HepG2 (cell line): ENCODE measurements around the gene RPUSD3. TPM values are rescaled to one million over a fixed set of nuclear protein-coding genes. Genes with fewer than 3 reads are reported as not detected.

ENCODE experiments used
- FOXA3 ChIP-seq: IDR thresholded peaks from 2 replicates; pipeline ENCODE4 v1.6.1; 2016; ENCODE audit warnings: missing genetic modification reagents, missing compliant biosample characterization
- HDAC2 ChIP-seq: sonication (generic); formaldehyde crosslinking; IDR thresholded peaks from 2 replicates; pipeline ENCODE4 v1.4.0; 2020; ENCODE audit warnings: missing genetic modification reagents
- HNF4G ChIP-seq, 2 experiments: sonication (generic) in 1 of 2; formaldehyde crosslinking in 1 of 2; IDR thresholded peaks; 2 replicates each; pipeline versions ENCODE4 v1.4.0 to v1.6.1; 2011 to 2020; ENCODE audit warnings: borderline replicate concordance in 2 of 2, low read depth in 2 of 2, mild to moderate bottlenecking in 2 of 2, low read length in 1 of 2, missing genetic modification reagents in 1 of 2, moderate library complexity in 1 of 2
- MXD1 ChIP-seq: sonication (generic); formaldehyde crosslinking; IDR thresholded peaks from 2 replicates; pipeline ENCODE4 v1.4.0; 2020; ENCODE audit warnings: mild to moderate bottlenecking, missing genetic modification reagents
- POLR2AphosphoS5 ChIP-seq: IDR thresholded peaks from 2 replicates; pipeline ENCODE4 v1.6.1; 2012; ENCODE audit warnings: low read depth, low read length
- SATB2 ChIP-seq: sonication (generic); formaldehyde crosslinking; IDR thresholded peaks from 2 replicates; pipeline ENCODE4 v1.5.0; 2020; ENCODE audit warnings: missing genetic modification reagents
- SKI ChIP-seq: fragments of 450-650 bp; IDR thresholded peaks from one replicate; pipeline ENCODE4 v1.6.1; 2018; ENCODE audit warnings: mild to moderate bottlenecking; ENCODE audit not compliant: partially characterized antibody
- SRY ChIP-seq: sonication (generic); formaldehyde crosslinking; IDR thresholded peaks from 2 replicates; pipeline ENCODE4 v1.8.0; 2022; ENCODE audit warnings: mild to moderate bottlenecking, missing genetic modification reagents
- STAG1 ChIP-seq: sonication (generic); formaldehyde crosslinking; IDR thresholded peaks from 2 replicates; pipeline ENCODE4 v1.4.0; 2020; ENCODE audit warnings: missing genetic modification reagents
- TARDBP ChIP-seq: sonication (generic); formaldehyde crosslinking; IDR thresholded peaks from 2 replicates; pipeline ENCODE4 v1.8.0; 2022; ENCODE audit warnings: mild to moderate bottlenecking, missing genetic modification reagents
- ZMAT3 ChIP-seq: sonication (generic); formaldehyde crosslinking; conservative IDR thresholded peaks from 2 replicates; pipeline ENCODE4 v1.7.0; 2021; ENCODE audit warnings: missing genetic modification reagents
- ZMYM4 ChIP-seq: sonication (generic); formaldehyde crosslinking; IDR thresholded peaks from 2 replicates; pipeline ENCODE4 v1.8.1; 2023; ENCODE audit warnings: mild to moderate bottlenecking, missing genetic modification reagents
- ZNF329 ChIP-seq: sonication (generic); formaldehyde crosslinking; IDR thresholded peaks from 2 replicates; pipeline ENCODE4 v1.9.0; 2021; ENCODE audit warnings: low read depth, mild to moderate bottlenecking, missing genetic modification reagents
- ZNF331 ChIP-seq: sonication (generic); formaldehyde crosslinking; IDR thresholded peaks from 2 replicates; pipeline ENCODE4 v1.4.0; 2020; ENCODE audit warnings: missing genetic modification reagents
- ZNF543 ChIP-seq: sonication (generic); formaldehyde crosslinking; IDR thresholded peaks from 2 replicates; pipeline ENCODE4 v1.4.0; 2020; ENCODE audit warnings: mild to moderate bottlenecking, missing genetic modification reagents
- ZSCAN9 ChIP-seq: IDR thresholded peaks from 2 replicates; pipeline ENCODE4 v1.6.1; 2016; ENCODE audit warnings: borderline replicate concordance
- polyA plus RNA-seq, 8 experiments: library from polyadenylated mRNA; depleted of rRNA in 3 of 8; stranded (reverse) in 7 of 8; unstranded in 1 of 8; fragments of >200 nt; fragmentation: Illumina TruSeq in 4 of 8; extraction: Trizol in 4 of 8; gene quantifications; 2 replicates each; pipeline versions ENCODE4 v1.2.1 to v1.2.3, GENCODE V29; 2011 to 2016; ENCODE audit warnings: low read depth in 4 of 8, missing spikeins in 1 of 8, mixed read lengths in 1 of 8; ENCODE audit not compliant: insufficient read depth in 1 of 8
- total RNA-seq, 5 experiments: library from RNA; depleted of rRNA; stranded (reverse); fragments of >200 nt; fragmentation: Illumina TruSeq; extraction: Trizol; gene quantifications; 2 replicates each; pipeline ENCODE4 v1.2.3, GENCODE V29; 2016; ENCODE audit warnings: low read depth in 1 of 5
- TF ChIP-seq, protein P1 (sequence below): sonication (generic); formaldehyde crosslinking; IDR thresholded peaks from 2 replicates; pipeline ENCODE4 v1.4.0; 2020; ENCODE audit warnings: missing genetic modification reagents
- TF ChIP-seq, protein P2 (sequence below): IDR thresholded peaks from 2 replicates; pipeline ENCODE4 v1.6.1; 2016; ENCODE audit warnings: low read depth, borderline replicate concordance
- TF ChIP-seq, protein P3 (sequence below): sonication (generic); formaldehyde crosslinking; IDR thresholded peaks from 2 replicates; pipeline ENCODE4 v1.8.0; 2022; ENCODE audit warnings: missing genetic modification reagents, low read depth, mild to moderate bottlenecking, borderline replicate concordance
- TF ChIP-seq, protein P4 (sequence below): sonication (generic); formaldehyde crosslinking; IDR thresholded peaks from 2 replicates; pipeline ENCODE4 v1.9.0; 2022; ENCODE audit warnings: missing genetic modification reagents, mild to moderate bottlenecking, borderline replicate concordance
- TF ChIP-seq, protein P5 (sequence below): sonication (generic); formaldehyde crosslinking; IDR thresholded peaks from 2 replicates; pipeline ENCODE4 v1.4.0; 2020; ENCODE audit warnings: missing genetic modification reagents

The RPUSD3 gene
- total and polyA plus RNA-seq, 2 of the 13 experiments (the other 11 are each of a cell fraction or from before 2014, with no cell fraction given), result 32.1 to 48.7 TPM

GRCh38 chr3:9878700-9879099, 34.9 kb upstream of the RPUSD3 start (continued):
- TF ChIP-seq, protein P1, sequence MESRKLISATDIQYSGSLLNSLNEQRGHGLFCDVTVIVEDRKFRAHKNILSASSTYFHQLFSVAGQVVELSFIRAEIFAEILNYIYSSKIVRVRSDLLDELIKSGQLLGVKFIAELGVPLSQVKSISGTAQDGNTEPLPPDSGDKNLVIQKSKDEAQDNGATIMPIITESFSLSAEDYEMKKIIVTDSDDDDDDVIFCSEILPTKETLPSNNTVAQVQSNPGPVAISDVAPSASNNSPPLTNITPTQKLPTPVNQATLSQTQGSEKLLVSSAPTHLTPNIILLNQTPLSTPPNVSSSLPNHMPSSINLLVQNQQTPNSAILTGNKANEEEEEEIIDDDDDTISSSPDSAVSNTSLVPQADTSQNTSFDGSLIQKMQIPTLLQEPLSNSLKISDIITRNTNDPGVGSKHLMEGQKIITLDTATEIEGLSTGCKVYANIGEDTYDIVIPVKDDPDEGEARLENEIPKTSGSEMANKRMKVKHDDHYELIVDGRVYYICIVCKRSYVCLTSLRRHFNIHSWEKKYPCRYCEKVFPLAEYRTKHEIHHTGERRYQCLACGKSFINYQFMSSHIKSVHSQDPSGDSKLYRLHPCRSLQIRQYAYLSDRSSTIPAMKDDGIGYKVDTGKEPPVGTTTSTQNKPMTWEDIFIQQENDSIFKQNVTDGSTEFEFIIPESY (CRISPR knock-in tag), result peak; percentile 15; the same call in 1 of the 2 replicates
- TF ChIP-seq MXD1 (CRISPR knock-in tag) (no peak), SATB2 (CRISPR knock-in tag) (no peak), HDAC2 (CRISPR knock-in tag) (peak; percentile 38; the same call in 1 of the 2 replicates), HNF4G (IDR thresholded peaks at IDR 0.05; ENCODE audit: borderline replicate concordance, low read depth, low read length) (peak; percentile 69; the same call in 1 of the 2 replicates), HNF4G (CRISPR knock-in tag; IDR thresholded peaks at IDR 0.05; ENCODE audit: borderline replicate concordance, low read depth) (peak; percentile 78; the same call in 1 of the 2 replicates), STAG1 (CRISPR knock-in tag) (peak; percentile 24; the same call in 1 of the 2 replicates), ZNF543 (CRISPR knock-in tag) (no peak), FOXA3 (peak; percentile 50), ZSCAN9 (0 out of 2 replicates have a peak, but pooled peaks have one; percentile 52), ZMYM4 (CRISPR knock-in tag) (0 out of 2 replicates have a peak, but pooled peaks have one; percentile 35), SRY (CRISPR knock-in tag) (0 out of 2 replicates have a peak, but pooled peaks have one; percentile 29), SKI (no peak), ZMAT3 (0 out of 2 replicates have a peak, but pooled peaks have one; percentile 17), TARDBP (0 out of 2 replicates have a peak, but pooled peaks have one; percentile 40), POLR2AphosphoS5 (peak; percentile 74), ZNF331 (CRISPR knock-in tag) (peak; percentile 72; the same call in 1 of the 2 replicates), ZNF329 (CRISPR knock-in tag) (peak; percentile 85; the same call in 1 of the 2 replicates)
- TF ChIP-seq, protein P2, sequence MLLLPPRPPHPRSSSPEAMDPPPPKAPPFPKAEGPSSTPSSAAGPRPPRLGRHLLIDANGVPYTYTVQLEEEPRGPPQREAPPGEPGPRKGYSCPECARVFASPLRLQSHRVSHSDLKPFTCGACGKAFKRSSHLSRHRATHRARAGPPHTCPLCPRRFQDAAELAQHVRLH (CRISPR knock-in tag), result peak; percentile 54; the same call in 1 of the 2 replicates
- TF ChIP-seq, protein P3, sequence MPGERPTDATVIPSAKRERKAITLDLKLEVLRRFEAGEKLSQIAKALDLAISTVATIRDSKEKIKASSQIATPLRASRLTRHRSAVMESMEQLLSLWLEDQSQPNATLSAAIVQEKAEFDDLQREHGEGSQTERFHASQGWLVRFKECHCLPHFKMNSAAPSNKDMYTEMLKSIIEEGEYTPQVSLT, result no peak
- TF ChIP-seq, protein P4, sequence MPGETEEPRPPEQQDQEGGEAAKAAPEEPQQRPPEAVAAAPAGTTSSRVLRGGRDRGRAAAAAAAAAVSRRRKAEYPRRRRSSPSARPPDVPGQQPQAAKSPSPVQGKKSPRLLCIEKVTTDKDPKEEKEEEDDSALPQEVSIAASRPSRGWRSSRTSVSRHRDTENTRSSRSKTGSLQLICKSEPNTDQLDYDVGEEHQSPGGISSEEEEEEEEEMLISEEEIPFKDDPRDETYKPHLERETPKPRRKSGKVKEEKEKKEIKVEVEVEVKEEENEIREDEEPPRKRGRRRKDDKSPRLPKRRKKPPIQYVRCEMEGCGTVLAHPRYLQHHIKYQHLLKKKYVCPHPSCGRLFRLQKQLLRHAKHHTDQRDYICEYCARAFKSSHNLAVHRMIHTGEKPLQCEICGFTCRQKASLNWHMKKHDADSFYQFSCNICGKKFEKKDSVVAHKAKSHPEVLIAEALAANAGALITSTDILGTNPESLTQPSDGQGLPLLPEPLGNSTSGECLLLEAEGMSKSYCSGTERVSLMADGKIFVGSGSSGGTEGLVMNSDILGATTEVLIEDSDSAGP (CRISPR knock-in tag), result peak; percentile 50; the same call in 1 of the 2 replicates
- TF ChIP-seq, protein P5, sequence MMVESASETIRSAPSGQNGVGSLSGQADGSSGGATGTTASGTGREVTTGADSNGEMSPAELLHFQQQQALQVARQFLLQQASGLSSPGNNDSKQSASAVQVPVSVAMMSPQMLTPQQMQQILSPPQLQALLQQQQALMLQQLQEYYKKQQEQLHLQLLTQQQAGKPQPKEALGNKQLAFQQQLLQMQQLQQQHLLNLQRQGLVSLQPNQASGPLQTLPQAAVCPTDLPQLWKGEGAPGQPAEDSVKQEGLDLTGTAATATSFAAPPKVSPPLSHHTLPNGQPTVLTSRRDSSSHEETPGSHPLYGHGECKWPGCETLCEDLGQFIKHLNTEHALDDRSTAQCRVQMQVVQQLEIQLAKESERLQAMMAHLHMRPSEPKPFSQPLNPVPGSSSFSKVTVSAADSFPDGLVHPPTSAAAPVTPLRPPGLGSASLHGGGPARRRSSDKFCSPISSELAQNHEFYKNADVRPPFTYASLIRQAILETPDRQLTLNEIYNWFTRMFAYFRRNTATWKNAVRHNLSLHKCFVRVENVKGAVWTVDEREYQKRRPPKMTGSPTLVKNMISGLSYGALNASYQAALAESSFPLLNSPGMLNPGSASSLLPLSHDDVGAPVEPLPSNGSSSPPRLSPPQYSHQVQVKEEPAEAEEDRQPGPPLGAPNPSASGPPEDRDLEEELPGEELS (CRISPR knock-in tag), result peak; percentile 17; the same call in 1 of the 2 replicates
